GM12865 (cell line): ENCODE data around the gene SPEF2.

Experiments used
- DNase-seq: peaks from one replicate; pipeline ENCODE4 v3.0.0; 2010; ENCODE audit warnings: low read depth
- H3K4me3 ChIP-seq: 2 replicates; pipeline ENCODE4 v1.5.1; 2011; ENCODE audit warnings: mild to moderate bottlenecking, low read depth, low read length, control low read depth
- CTCF ChIP-seq: IDR thresholded peaks from 2 replicates; pipeline ENCODE4 v1.5.1; 2011; ENCODE audit warnings: low read length, control low read depth, low read depth, inconsistent platforms; ENCODE audit not compliant: insufficient read depth; ENCODE audit errors: missing control alignments

Gene SPEF2

GRCh38 chr5:35694481-35694880 lies 76.8 kb downstream of the SPEF2 start:
- TF ChIP-seq CTCF: no peak
- no peak for DNase-seq
- H3K4me3 ChIP-seq: no peak overlapping the region

- TF ChIP-seq CTCF: no peak
- DNase-seq: peak; percentile 2
- H3K4me3 ChIP-seq: no peak overlapping the region
Observed at GRCh38 chr5:35698047-35698808, 80.6 kb downstream of the SPEF2 start.

- no peak for TF ChIP-seq CTCF
- DNase-seq: no peak
- no peak overlapping the region for H3K4me3 ChIP-seq
Observed at GRCh38 chr5:35707659-35708058, 90.0 kb downstream of the SPEF2 start.

GRCh38 chr5:35709688-35710087 lies 92.0 kb downstream of the SPEF2 start:
- DNase-seq: no peak
- no peak for TF ChIP-seq CTCF
- H3K4me3 ChIP-seq: no peak overlapping the region

GRCh38 chr5:35717718-35718117 lies 100.1 kb downstream of the SPEF2 start:
- H3K4me3 ChIP-seq: no peak overlapping the region
- no peak for DNase-seq
- no peak for TF ChIP-seq CTCF

GRCh38 chr5:35735718-35736117 lies 118.1 kb downstream of the SPEF2 start:
- no peak overlapping the region for H3K4me3 ChIP-seq
- DNase-seq: no peak
- no peak for TF ChIP-seq CTCF

GRCh38 chr5:35736280-35736679 lies 118.6 kb downstream of the SPEF2 start:
- DNase-seq: peak; percentile 13
- TF ChIP-seq CTCF: no peak
- no peak overlapping the region for H3K4me3 ChIP-seq
